SK-N-DZ (cell line): Measurements from ENCODE around the gene ASTN2.

Source experiments
- DNase-seq: peaks from one replicate; pipeline ENCODE4 v3.0.0-alpha.2; 2015; ENCODE audit warnings: low spot score

ASTN2 gene

GRCh38 chr9:117253261-117253660 is 161.6 kb downstream of the ASTN2 start:
- no peak for DNase-seq

- no peak for DNase-seq
These were observed 164.1 kb downstream of the ASTN2 start for GRCh38 chr9:117250610-117251215.

- DNase-seq, result no peak
These were observed 165.1 kb downstream of the ASTN2 start for GRCh38 chr9:117249799-117250198.

DNA sequence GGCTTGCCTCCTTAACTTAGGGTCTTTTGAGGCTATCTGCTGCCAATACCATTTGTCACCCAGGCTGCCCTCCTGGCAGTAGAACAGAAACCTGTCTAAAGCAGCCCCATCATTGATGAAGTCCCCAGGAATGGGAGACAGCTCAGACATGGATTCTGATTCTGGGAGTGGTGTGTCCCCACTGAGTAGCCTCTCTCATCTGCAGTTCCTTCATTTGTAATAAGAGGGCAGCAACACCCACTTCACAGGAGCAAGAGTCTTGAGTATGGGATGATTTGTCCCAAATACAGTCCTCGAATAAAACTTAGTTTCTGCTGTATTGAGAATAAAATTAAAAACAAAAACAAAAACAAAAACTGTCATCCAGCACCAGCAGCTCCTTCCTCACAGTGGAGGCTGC is 167.6 kb downstream of the ASTN2 start:
- DNase-seq, result peak; percentile 52

DNA sequence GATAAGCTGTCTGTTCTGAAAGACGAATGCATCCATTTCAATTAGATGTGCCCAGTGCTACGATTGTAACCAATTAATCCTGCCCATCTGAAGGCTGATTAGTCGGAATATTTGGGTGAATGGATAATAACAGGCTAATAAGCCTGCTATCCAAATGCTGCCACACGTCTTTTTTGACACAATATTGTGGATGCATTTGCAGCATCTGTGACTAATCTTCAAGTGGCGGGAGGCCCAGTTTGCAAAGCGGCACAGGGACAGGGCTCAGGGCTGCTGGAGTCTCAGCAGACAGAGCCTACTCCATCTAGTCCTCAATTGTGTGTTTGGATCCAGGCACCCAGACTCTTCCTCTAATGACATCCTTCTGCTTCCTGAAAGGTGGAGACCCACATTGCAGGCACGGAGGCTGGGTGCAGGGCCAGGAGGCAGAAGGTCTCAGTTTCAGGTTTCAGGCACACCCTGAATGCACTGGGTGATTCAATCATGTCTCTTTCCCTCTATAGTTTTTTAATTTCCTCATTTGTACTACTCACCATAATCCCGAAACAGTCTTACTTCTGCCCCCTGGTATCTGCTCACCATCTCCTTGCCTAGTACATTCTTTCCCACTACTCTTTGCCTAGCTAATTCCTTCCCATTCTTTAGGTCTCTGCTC is 169.6 kb downstream of the ASTN2 start:
- DNase-seq, result no peak

- no peak for DNase-seq
These were observed 172.8 kb downstream of the ASTN2 start for GRCh38 chr9:117242082-117242481.

DNA sequence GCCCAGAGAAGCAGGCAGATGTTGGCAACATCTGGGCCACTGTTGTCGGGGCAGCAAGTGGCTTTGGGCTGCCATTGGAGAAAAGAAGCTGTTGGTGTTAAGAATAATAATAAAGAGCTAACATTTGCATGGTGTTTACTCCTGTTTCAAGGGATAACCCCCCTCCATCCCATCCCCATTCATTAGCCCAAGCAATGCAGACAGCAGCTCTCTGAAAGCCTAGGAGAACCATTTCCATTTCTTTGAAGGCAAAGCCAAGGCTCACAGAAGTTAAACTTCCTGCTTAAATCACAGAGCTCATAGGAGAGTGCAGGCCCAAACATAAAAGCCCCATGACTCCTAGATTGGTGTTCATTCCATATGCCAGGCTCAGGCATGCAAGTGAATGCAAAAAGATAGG is 175.4 kb downstream of the ASTN2 start:
- no peak for DNase-seq

GRCh38 chr9:117234103-117234502 is 180.8 kb downstream of the ASTN2 start:
- no peak for DNase-seq

DNA sequence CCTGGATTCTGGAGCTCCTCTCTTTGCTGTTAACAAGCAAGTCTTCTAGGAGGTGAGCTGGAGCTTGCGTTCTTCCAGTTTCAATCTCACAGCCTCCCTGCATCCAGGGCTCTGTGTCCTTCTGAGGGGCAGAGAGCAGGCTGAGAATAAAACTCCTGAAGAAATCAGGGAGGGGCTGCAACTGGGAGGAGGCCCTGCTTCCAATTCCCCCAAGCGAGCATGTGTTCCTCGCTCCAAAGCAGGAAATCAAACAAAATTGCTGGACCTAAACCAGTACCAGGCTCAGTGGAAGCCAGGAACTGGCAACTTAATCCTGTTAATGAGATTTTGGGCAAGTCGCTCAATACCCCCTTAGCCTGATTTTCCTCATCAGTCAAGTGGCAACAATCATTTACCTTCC is 181.8 kb downstream of the ASTN2 start:
- no peak for DNase-seq

- DNase-seq, result no peak
These were observed 182.6 kb downstream of the ASTN2 start for GRCh38 chr9:117232281-117232680.

DNA sequence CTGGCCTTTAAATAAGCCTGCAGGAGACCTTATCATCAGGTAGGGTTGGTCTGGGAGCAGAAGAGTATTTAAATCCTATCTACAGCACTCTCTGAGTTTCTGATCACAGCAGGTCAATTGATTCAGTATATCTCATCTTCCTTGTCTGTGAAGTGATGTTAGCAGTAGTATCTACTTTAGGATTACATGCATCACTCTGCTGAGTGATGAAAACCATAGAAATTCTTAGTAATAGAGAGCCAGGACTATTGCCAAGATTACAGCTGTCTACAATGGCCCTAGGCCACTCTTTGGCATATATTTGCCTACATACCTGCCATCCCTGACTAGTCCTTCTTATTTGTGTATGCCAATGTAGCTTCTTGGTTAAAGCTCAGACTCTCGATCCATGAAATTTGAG is 183.8 kb downstream of the ASTN2 start:
- DNase-seq, result no peak

DNA sequence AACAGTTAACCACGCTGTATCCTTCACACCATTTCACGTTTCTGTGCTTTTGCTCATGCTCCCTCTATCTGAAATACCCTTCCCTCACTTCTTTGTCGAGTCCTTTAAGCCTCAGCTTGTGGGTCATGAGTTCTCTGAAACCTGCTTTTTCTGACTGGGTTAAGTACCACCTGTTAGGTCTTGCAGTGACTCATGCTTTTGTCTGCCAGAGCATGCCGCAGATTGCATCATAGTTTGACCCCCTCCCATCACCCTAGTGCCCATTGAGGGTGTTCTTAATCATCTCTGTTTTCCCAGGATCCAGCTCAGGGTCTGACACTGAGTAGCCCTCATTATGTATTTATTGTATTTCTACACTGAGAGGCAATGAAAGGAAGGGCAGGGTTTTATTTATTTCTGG is 190.2 kb downstream of the ASTN2 start:
- DNase-seq, result no peak

DNA sequence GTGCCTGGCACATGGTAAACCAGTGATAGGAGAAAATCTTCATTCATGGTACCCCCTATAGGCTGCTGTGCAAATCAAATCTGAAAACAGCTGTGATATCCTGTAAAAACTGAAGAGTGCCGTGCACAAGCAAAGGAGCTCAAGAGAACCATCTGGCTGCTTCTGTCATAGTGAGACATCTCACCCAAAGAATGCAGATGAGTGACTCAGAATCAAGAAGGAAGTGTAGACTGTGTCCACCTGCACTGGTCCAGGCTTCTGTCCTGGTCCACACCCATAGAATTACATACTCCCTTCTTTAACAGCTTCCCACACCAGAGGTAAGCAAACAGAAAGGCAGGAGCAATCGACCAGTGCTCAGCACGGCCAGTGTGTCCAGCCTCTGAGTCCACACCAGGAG is 195.9 kb downstream of the ASTN2 start:
- DNase-seq, result no peak

GRCh38 chr9:117214416-117214815 is 200.4 kb downstream of the ASTN2 start:
- no peak for DNase-seq

DNA sequence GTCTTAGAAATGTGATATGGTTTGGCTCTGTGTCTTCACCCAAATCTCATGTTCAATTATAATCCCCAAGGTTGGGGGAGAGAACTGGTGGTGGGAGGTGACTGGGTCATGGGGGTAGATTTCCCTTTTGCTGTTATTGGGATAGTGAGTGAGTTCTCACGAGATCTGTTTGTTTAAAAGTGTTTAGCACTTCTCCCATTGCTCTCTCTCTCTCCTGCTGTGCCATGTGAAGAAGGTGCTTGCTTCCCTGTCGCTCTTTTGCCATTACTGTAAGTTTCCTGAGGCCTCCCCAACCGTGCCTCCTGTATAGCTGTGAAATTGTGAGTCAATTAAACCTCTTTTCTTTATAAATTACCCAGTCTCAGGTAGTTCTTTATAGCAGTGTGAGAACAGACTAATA is 203.6 kb downstream of the ASTN2 start:
- DNase-seq, result no peak

GRCh38 chr9:117205806-117206205 is 209.1 kb downstream of the ASTN2 start:
- DNase-seq, result no peak

DNA sequence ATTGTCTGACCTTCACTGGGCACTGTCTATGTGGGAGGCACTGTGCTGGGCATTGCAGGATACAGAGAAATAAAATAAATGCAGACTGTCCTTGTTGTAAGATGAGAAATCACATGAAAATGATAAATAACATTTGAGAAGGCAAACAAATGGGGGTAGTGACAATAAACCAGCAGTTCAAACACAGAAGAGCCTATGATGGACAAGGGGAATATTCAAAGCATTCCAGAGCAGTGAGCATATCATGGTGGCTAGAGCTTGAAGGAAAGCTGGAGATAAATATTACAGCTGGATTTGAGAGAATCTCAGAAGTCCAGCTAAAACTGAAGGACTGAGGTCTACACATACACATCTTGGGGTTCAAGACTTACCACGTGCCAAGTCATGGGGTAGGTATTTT is 209.9 kb downstream of the ASTN2 start:
- no peak for DNase-seq

DNA sequence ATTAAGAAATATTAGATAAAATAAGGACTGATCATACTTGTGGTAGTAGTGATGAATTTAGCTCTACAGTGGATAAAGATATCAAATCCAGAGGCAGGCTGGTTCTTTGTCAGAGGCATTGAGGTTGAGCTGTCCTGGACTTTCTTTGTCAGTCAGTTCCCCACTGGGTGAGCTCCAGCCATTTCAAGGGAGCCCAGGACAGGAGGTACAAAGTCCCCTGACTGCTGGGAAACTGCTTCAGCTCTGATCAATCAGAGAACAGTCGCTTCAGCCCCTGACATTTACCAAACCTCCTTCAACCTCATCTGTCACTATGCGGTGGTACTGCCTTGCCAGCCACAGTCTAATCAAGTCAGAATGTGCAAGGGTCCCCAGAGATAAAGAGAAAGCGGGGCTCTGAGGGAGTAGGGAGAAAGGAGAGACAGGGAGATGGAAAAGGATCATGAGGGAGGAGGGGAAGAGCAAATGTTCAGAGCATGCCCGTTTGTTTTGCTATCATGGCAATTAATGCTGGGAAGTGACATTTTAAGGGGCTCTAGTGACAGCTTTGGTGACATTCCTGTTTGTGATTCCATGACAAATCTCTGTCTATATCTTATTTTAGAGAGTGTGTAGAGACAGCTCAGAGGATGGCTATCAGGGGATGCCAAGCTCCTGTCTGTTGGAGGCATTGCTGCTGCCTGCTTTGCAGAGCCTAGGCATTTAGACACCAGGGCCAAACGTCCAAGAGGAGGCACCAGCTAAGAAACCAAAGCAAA is 223.2 kb downstream of the ASTN2 start:
- no peak for DNase-seq

DNA sequence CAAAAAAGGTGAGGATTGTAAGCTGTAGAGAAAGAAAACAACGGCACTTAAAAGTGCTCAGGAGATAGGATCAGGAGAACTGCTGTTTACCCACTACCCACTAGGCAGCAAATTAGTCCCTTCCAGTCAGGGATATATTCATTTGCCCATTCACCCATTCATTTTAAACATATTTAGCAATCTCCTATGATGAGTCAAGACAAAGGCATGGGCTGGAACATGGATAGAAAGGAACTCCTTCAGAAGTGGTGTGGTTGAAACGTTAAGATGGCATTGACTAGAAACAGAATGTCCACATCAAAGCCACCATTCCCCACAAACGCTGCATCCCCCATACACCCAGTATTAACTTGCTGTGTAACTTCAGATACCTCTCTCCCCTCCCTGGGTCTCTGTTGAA is 225.7 kb downstream of the ASTN2 start:
- DNase-seq, result no peak

DNA sequence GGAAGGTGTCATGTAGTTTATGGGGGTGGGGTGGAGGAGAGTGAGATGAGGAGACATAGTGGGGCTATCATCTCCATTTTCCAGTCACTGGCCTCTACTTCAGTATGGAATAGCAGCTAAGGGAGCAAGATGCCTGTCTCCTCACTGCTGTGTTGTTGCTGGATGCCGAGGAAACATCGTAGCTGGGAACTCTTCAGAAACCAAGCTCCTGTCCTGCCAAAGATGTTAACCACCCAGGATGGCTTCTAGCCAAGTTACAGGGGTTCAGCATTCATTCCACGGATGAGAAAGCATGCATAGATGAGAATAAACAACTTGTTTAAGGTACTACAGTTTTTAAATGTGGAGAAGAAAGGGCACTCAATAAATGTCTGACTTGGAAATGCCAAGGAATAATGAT is 226.5 kb downstream of the ASTN2 start:
- DNase-seq, result no peak

DNA sequence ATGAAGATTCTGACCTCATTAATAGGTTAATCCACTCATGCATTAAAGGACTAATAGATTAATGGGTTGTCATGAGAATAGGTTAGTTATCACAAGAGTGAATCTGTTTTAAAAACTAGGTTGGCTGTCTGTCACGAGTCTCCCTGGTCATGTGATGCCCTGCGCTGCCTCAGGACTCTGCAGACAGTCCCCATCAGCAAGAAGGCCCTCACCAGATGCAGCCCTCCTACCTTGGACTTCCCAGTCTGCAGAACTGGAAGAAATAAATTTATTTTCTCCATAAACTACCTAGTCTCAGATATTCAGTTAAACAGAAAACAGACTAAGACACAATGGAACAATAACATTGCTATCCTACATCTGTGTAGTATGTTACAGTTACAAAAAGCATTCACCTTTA is 227.4 kb downstream of the ASTN2 start:
- DNase-seq, result no peak

DNA sequence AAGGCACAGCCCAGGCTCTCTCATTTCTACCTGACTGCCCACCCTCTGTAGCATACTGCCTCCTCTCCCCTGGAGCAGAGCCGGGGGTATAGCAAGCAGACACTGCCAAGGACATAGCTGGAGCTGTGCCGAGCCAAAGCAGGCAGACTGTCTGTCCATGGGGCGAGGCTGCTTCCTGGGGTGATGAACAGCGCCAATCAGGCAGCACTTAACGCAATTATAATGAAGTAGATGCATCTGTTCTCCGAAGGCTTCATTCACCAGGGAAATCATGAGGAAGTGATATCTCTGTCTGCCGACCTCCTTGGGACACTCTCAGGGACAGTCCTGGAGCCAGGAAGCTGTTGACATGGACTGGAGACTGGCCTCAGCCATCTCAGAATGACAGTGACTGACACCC is 230.7 kb downstream of the ASTN2 start:
- DNase-seq, result peak; percentile 87

GRCh38 chr9:117182046-117182445 is 232.8 kb downstream of the ASTN2 start:
- no peak for DNase-seq
